Effector CD4-positive, alpha-beta T cell (primary cell): ENCODE data around the gene B3GAT1.

ENCODE experiments used
- DNase-seq: peaks from one replicate; pipeline ENCODE4 v3.0.0-alpha.2; 2020

B3GAT1 gene

DNA sequence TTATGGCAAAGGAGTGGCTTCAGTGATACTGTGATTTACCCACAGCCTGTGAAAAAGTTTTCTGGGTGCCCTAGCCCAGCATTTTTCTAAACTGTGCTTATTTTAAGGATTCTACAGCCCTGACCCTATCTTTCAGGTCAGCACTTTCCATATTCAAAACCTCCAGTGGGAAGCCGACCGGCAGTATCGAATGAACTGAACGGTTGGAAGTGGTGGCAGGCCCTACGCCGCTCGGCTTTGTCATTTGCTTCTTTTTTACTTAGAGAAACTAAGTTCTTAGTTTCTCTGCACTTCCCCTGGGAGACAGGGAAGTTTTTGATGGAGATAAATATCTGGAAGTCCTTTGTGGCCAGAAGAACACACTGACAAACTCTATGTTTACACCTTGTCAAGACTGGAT lies 79.3 kb downstream of the B3GAT1 start:
- DNase-seq, result no peak

DNA sequence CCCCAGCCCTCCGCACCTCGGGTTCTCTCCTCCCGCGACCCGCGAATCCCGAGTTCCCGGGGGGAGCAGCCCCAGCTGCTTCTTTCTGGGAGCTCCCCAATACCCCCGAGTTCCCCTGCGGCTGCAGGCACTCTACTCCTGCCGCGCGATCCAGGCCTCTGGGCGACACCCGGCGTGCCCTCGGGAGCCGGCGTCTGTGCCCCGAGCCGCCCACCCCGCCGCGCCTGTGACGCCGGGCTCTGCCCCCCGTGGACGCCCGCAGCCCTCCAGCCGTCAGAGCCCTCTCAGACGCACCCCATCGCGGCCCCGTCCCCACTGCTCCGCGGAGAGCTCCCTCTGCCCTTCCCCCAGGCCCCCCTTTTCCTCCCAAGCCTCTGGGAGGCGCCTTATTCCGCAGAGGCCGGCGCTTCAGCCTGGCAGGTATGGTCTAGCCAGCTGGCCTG lies 79.8 kb downstream of the B3GAT1 start:
- peak; percentile 17 for DNase-seq

DNA sequence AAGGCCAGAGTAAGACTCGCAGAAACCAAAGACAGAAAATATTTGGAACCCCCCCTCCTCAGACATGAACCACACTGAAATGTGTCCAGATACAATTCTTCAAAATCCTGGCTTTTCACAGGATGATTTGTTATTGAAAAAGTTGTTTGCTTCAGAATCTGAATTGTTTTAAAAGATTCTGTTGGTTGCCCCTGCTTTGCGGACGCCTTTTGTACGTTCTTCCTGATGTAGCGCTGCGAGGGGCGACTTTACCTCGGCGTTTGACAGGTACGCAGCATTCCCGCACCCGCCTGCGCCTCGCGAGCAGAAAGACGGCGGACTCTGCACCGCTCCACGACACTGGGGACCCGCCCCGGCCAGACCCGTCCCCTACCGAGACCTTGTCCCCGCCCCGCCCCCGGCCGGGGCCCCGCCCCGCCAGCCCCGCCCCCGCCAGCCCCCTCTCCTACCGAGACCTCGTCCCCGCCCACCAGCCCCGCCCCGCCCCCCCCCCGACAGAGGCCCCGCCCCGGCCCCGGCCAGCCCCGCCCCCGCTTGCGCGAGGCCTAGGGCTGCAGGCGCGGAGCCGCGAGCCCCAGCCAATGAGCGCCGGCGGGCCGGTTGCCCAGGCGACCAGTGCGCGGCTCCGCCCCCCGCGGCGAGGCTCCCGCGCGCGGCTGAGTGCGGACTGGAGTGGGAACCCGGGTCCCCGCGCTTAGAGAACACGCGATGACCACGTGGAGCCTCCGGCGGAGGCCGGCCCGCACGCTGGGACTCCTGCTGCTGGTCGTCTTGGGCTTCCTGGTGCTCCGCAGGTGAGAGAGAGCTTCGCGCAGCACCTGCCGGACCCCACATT lies 80.5 kb downstream of the B3GAT1 start, which contains the start of gene GLB1L2:
GLB1L2 (plus strand) TSS at position 635 of the 835 bp plus-strand sequence; CDS start at position 709, 74 bp downstream.
- DNase-seq, result peak; percentile 73

DNA sequence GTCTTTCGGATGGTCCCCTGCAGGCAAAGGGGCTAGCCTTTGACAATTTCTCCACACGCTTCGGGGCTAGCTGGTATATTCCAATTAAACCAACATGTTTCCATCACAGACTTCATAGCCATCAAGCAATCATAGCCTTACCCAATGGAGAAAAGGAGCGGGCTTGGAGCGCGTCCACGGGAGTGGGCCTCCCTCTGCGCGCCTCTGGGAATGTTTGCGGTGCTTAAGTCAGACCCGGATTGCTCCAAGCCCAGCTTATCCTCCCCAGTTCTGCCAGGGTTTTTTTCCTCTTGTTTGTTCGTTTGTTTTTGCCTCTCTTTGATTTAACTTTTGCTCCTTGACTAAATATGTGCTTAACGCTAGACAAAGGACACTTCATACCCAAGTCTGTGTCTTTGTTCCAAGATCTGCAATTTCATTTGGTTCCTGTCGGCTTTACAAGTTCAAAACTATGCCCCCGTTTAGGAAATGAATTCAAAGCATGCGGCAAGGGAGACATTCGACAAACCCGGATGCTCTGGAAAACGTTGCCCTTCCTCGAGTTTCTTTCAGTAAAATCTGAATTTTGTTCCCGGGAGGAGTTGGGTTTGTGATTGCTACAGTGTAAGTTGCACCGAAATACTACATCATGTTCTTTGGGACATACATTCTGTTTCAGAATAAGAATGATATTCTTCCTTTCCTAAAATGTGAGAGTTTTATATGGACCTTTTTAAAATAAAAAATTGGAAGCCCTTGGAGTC lies 81.3 kb downstream of the B3GAT1 start:
- no peak for DNase-seq
